Effector CD4-positive, alpha-beta T cell (primary cell): ENCODE results near the gene MARCHF9.

Experiments used
- DNase-seq: peaks from one replicate; pipeline ENCODE4 v3.0.0-alpha.2; 2020

The MARCHF9 gene

DNA sequence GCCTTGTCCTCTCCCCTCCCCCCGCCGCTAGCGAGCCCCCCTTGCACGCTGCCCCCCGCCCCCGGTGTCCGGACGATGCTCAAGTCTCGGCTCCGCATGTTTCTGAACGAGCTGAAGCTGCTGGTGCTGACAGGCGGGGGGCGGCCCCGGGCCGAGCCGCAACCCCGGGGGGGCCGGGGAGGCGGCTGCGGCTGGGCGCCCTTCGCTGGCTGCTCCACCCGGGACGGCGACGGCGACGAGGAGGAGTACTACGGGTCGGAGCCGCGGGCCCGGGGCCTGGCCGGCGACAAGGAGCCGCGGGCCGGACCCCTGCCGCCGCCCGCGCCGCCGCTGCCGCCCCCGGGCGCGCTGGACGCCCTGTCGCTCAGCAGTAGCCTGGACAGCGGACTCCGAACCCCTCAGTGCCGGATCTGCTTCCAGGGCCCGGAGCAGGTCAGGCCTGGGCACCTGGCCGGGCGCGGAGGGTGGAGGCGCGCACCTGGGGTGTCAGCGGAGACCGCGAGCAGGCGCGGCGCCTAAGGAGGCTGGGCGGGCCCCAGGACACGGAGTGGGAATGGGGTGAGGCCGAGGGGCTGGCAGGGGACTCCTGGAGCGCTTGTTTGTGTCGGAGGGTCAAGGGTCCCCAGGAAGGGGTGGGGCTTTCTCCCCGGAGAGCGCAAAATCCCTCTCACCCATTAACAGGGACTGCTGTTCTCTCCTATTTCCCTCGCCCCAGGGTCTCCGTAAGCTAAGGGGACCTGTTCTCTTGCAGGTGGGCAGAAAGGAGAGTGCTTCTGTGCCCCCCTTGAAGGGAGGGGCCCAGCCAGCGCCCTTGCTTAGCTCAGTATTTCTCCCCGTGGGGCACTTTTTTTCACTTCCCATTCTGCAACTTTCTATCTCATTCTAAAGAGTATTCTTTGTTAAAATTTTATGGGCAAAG is 810 bp downstream of the MARCHF9 start:
- DNase-seq = peak; percentile 43

DNA sequence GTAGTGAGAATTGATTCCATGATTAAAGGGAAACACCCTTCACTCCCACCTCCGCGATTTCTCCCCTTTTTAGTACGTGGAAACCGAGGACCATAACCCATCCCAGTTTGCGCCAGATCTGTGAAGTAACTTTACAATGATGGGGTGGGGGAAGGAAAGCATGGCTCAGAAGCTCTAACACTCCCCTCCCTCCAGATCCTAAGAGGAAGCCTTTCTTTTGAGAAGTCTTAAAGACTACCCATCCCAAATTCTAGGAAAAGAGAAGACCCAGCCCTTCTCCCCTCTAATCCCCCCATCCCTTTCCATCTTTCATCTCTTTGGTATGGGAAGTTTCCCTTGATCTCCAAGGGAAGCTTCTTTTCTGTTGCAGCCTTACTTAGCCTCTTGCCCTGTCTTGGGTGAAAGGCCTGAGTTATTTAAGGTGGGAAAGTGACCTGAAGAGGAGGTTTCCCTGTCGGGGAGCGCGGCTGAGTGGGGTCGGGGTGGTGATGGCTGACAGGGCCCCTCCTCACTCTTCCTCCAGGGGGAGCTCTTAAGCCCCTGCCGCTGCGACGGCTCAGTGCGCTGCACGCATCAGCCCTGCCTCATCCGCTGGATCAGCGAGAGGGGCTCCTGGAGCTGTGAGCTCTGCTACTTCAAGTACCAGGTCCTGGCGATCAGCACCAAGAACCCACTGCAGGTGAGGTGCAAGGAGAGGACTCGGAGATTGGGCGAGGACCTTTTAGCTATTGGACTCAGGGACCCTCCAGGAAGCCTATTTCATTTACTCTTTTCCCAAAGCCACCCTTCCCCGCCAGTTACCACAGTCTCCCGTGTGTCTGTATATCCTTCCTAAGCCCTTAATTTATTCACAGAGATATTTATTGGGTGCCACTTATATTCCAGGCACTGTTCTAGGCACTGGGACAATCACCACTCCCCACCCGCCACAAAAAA is 1.8 kb downstream of the MARCHF9 start:
- DNase-seq = peak; percentile 61

DNA sequence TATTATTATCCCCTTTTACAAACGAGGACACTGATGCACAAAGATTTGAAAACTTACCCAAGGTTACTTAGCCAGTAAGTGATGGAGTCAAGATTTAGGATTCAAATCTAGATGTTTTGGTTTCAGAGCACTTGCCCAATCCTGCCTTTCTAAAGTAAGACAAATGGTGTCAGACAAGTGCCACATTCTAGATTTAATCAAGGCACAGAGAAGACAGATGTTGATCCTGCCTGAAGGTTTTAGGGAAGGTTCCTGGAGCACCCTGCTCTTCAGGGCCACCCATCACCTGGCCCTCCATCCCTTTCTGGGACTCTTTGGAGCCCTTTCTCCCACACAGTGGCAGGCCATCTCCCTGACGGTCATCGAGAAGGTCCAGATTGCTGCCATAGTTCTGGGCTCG is 2.9 kb downstream of the MARCHF9 start:
- DNase-seq = no peak

DNA sequence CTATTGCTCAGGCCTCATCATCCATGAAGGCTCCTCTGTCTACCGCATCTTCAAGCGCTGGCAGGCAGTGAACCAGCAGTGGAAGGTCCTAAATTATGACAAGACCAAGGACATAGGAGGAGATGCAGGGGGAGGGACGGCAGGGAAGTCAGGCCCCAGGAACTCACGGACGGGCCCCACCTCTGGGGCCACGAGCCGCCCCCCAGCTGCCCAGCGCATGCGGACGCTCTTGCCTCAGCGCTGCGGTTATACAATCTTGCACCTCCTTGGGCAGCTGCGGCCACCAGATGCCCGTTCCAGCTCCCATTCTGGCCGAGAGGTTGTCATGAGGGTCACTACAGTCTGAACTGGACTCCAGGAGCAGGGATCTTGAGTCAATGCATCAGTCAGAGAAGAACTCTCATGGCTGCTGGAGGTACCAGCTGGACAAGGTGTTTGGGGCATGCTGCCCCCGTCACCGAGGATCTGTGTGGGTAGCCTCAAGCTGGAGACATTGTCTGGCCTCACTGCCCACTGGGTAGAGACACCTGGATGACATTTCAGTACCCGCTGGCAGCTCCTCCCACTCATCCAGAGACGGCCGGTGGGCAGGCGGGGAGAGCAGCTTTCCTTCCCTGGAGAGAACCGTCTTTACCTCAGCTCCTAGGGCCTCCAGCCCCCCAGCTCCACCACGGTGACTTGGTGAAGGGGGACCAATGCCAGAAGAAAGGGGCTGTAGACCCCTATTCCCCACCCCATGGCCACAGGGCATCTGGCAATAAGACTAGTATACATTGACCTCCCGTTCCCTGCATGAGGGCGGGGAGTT is 3.9 kb downstream of the MARCHF9 start:
- DNase-seq = no peak

DNA sequence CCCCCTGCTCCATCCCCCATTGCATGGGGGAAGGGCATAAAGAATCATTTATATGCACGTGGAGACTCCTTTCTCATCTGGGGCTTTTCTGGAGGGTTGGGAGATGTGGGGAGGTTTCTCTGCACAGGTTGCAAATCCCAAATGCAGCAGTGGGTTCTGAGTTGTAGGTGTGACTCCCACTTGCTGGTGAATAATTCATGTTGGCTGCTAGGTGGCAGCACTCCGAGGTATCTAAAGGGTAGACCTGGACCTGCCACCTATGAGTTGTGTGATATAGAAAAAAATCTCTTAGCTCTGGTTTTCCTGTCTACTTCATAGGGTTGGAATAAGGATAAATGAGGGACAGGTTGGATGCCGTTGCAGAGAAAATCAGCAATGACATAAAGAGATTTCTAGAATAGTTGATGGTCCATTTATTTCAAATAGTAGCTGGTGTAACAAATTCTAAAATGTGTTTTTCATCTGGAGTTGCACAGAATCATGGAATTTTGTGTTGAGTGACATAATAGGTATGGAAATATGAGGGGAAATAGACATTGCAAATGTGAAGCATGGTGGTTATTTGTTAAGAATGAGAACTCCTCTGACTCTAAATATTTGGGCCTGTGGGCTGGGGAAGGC is 4.6 kb downstream of the MARCHF9 start:
- no peak for DNase-seq

DNA sequence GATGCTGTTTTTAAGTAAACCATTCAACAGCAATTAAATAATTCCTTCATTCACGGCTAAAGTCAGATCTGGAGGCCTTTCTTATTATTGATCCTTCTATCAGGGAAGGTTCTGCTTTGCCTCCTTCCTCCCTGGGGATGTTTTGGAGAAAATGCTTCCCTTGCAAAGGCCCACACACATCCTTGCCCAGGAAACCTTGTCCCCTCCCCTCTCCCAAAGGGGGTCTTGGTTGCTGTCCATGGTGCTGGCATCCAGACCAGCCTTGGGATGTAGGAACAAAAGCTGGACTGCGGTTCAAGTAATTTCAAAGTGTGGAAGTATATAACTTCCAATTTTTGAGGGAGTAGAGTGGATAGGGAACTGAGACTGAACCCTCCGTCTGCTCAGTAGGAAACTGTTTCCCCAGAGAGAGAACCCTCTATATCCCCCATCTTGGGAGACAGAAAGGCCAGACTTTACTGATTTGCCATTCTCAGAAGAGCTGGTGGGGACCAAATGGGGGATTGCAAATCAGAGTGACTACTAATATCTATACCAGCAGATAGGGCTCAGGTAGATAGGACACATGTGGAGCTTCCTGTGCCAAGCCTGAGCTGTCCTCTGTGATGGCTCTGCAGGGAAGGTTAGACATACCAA is 5.6 kb downstream of the MARCHF9 start:
- DNase-seq = no peak

DNA sequence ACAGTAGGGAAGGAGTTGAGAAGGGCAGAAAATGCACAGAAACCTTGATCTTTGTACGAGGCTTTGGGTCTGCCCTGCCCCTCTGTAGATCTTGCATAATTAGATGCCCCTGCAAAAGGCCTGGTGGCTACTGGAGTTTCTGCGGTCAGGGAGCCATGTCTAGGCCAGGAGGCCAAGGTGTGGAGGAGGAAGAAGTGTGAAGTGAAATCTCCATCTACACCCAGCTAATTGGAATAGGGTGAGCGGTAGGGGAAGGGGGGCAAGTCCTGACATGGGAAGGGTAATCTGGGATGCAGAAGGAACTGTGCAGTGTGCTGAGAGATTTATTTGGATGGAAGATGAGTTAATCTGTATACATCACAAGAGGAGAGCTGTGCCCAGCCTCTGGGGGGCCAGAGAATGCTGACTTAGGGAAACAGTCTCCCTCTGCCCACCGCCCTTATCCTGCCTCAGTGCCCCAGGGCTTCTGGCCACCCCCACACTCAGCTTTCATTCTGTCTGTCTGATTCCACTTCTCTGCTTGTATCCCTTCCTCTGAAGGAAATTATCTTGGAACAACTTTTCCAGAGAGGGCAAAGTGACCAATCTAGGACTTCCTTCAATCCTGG is 6.6 kb downstream of the MARCHF9 start:
- no peak for DNase-seq

DNA sequence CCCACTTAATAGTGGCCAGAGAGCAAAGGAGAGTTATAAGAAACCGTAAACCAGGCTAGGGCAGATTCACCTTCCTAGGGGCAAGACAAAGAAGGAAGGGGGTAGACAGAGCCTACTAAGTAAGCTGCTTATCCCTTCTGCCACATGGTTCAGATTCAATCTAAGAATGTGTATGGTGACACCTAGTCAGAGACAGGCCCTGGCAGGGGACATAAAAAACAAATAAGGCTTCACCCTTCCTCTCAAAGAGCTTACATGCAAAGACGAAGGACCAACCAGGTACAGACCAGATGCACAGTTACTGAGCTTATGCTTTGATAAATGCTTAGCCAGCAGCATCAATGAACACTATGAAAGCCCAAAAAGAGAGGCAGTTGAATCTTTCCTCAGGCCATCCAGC is 7.6 kb downstream of the MARCHF9 start:
- no peak for DNase-seq

DNA sequence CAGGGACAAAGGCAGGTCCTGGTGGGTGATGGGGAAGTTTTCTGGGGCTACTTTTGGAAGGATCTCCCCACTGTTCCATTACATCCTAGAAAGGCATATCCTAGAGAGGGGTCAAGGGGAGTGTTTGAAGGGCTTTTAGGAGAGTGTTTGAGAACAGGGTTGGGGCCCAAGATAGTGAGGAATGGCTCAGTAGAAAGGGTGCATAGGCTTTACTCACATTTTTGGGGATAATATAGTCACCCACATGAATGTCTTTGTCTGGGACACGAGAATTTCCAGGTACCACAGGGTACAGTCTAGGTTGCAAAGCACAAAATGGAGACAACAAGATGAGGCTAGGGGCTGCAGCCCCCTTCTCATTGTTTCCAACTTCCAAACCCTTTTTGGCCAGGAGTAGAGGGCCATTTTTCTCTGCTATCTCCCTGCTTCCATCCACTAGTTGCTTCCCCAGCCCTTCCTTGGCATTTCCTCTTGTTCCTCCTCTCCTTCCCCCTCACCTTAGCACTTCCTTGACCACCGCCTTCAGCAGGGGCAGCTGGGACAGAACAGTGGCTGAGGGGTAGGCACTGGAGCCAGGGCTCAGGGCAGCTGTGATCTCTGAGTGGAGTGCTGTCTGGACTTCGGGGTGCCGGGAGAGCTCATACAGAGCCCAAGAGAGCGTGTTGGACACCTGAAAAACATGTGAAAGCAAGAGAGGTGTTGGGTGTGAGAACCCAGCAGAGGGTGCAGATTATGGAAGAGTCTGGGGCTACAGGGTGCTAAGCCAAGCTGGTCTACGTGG is 9.2 kb downstream of the MARCHF9 start:
- DNase-seq = no peak

DNA sequence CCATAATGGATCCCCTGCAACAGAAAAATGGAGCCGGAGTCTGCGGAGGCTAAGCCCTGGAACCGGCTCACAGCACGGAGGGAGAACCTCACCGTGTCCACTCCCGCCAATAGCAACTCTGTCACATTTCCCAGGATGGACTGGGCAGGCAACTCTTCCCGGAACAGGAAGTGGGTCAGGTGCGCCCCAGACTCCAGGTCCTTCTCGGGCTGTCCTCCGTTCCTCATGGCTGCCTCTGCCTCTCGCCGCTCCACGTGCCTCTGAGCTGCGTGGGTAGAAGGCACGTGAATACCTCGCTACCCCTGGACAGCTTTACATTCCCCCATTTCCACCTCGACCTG is 9.7 kb downstream of the MARCHF9 start:
- no peak for DNase-seq

DNA sequence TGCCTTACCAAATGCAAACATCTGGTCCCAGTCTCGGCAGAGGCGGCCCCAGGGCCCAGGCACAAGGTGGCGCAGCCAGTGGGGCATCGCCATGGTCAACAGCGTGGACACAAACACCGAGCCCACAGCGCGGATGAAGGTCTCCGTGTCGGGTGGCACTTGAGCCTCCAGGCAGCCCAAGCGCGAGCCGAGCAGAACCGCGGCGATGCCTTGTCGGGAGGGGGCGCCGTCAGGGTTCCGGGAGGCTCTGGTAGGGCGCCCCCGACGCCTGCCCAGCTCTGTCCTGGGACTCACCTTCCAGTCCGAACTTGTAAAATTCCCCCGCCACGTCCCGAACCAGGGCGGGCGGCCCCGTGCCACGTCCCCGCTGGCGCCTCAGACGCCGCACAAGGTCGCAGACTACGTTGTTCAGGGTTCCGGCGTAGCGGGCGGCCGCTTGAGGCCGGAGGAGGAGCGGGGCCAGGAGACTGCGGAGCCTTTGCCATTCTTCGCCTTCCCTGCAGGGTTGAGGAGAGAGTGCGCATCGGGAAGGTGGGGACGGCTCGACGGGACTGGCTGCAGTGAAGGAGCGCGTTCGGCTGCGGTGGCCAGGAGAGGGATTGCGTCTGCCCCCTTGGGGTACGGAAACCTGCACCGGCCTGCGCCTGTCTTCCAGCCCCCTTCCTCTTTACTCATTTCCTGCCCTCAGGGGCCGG is 10.2 kb downstream of the MARCHF9 start:
- peak; percentile 38 for DNase-seq

DNA sequence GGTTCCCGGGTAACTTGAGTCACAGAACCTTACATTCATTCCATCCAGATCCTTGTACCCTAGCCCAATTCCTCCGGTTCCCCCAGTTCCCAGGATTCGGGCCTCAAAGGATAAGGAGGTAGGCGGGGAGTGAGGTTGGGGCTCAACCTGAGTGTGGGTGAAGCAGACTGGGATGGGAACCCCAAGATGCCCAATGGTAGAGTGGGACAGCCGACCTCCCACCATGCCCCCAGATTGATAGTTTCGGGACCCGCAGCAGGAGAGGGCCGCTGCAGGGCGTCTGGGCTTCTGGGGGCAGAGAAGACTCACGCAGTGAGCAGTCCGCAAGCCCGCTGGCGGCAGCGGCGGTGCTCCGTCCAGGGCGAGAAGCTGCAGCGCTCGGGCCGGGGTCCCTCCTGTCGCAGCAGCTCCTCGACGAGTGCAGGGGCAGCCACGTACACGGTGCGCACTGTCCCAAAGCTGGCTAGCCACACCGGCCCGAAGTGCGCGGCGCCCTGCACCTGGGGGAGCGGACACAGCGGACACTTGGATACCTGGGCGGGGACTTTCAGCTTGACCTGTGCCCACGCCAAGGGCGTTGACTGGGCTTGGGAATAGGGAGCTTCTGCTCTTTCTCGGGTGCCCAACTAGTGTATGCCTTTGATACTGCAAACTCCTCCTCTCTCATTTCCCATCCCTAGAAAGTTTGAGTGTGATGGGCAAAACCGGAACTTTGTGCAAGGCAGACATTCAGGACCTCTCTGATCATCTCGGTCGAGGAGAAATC is 11.0 kb downstream of the MARCHF9 start:
- DNase-seq = no peak

DNA sequence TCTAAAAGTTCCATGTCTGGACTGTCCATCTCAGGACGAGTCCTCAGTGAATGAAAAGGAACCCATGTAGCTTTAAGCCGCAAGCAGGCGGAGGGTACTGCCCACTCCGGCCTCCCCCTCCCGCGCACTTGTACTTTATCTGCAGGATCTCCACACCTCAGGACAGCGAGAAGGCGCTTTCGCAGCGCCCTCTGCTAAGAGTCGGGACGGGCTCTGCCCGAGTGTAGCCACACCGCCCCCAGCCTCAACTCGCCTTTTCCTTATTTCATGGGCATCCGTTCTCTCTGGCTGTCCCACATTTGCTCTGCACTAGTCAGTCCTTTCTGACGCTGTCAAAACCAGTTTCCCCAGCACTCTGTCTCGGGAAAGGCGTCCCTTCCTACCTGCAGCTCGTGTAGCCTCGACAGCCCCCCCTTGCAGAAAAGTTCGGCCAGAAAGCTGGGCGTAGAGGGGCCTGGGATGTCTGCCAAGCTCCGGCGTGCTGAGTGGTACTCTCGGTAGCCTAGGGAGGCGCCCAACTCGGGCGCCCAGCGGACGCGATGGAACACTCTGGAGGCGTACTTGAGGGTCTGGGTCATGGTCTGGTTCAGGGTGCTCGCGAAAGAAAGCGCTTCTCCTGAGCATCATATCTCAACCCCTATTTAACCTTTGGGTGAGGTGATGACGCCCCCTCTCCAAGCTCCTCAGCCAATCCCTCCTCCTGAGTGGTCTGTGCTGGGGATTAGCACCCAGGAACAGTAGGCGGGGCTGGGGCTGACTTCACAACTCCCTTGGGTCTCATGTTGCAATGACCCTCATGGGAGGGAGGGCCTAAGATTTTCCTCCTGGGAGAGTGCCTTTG is 11.8 kb downstream of the MARCHF9 start, which contains the start of gene CYP27B1:
TSS of gene CYP27B1 (minus strand) at position 615 of the 841 bp plus-strand sequence. CDS start at position 578, 37 bp downstream.
- no peak for DNase-seq

DNA sequence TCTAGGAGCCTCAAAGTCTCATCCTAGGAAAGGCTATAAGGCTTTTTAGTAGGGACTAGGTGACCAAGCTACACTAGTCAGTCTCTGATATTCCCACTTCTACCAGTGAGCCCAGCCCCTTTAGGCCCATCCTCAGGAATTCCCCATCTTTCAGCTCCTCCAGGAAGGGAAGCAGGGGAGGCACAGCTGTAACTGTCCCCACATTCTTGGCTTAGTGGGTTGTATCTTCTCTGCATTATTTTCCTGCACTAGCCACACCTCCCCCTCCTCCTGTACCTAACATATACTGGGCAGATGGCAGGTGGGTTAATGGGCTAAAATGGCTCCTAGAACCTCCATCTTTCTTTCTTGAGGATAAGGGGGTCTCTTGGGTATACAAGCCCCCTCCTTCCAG is 12.4 kb downstream of the MARCHF9 start:
- DNase-seq = no peak

DNA sequence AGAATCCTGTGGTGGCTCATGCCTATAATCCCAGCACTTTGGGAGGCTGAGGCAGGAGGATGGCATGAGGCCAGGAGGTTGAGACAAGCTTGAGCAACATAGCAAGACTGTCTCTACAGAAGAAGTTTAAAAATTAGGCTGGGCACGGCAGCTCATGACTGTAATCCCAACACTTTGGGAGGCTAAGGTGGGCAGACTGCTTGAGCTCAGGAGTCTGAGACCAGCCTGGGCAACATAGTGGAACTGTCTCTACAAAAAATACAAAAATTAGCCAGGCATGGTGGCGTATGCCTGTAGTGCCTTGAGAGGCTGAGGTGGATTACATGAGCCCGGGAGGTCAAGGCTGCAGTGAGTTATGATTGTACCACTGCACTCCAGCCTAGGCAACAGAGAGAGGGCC is 13.0 kb downstream of the MARCHF9 start:
- DNase-seq = no peak

DNA sequence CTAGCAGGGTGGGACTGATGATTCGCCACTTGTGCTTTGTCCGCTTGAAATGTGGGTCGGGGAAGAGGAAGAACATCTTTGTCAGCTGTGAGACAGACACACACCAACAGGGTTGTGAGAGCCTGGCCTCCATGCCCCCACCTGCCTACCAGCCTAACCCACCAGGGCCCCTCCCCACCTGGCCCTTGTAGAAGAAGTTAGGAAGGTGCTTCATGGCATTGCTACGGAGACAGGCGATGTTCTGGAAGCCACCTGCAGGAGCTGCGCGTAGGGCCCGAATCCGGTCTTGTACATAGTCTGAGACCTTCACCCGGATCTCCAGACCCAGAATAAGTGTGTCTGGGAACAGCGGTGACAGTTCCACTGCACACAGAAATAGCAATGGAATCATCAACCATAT is 14.7 kb downstream of the MARCHF9 start:
- no peak for DNase-seq

DNA sequence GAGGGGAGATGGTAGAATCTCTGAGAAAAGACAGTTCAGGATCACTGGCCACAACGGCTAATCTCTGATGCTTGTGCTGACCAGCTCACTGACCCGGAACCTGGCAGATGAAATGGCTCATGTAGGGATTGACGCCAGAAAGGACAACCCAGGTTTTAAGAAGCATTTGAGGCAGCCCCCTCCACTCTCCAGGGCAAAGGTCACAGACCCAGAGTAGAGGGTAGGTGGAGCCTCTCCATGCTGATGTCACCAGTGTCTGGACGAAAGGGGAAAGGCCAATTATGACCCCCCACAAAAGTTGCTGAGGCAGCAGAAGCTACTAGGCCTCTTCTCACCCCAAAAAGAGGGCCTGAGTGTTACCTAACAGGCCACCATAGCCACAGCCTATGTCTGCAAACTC is 15.8 kb downstream of the MARCHF9 start:
- no peak for DNase-seq

DNA sequence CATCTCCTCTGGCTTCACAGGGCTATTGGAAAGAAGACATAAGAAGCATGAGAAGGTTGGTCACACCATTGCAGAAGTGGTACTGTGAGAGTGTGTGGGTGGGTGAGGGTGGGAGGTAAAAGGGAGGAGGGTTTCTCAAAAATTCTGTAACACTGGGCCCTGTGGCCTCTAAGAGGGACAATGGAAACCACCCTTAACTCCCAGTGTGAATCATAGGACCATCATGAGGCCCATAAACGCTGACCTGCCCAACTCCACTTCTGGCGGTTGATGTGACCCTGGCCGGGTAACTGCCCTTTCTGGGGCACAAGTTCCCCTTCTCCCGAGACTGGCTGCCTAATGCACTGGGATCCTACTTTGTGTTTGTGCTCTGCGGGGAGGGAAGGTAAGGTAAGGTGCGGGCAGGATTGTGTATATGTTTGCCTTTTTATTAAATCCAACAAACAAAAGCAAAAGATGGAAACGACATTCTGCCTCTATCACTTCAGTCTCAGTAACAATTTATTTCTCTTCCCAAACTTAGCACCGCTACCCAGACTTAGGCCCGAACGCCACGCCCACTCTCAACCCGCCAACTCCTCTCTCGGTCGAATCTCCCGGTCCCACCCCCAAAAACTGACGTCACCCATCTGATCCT is 16.5 kb downstream of the MARCHF9 start:
- DNase-seq = peak; percentile 70
